ENCODE results near the gene C19orf33. TPM values are rescaled to one million over a fixed set of nuclear protein-coding genes. Genes with fewer than 3 reads are reported as not detected.
"Not testable (repeated sequence)": the region's sequence is repeated elsewhere in the genome, so short reads cannot be mapped to it uniquely, and the experiment has no call there.

The C19orf33 gene
- 100 to 1,000 TPM; 111 to 159 TPM for total RNA-seq

DNA sequence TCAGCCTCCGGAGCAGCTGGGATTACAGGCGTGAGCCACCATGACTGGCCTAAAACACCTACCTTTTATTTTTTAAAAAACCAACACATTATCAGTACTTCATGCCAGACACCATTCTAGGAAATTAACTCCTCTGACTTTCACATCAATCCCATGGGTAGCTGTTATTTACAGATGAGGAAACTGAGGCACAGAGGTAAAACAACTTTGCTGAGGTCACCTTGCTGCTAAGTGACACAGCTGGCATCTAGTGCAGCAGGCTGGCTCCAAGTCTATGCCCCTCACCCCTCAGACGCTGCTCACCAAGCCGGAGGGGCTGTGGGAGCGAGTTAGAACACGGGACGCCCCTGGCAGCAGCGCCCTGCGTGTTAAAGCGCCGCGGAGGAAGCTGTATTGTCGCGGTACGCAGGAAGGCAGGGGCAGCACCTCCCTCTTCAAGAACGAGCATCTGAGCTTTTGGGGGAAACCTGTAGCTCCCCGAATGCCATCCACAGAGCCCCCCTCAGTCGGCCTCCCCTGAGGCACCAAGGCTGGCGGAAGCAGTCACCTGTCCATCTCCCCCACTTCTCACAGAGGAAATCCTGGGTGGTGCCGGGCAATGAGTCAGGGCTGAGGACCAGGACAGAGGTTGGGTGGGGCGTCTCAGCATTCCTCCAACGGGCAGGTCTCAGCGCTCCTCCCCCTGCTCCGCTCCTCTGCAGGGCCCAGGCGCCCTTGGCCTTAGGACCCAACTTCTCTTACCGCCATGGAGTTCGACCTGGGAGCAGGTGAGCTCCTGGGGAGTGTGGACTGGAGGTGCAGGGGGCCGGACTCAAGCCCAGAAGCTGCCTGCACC lies at the start of gene C19orf33:
Gene C19orf33, plus strand, starts transcription at position 735 of the 835 bp plus-strand sequence. Its CDS starts 11 bp downstream, at position 746.
- H3K4me1 ChIP-seq = no peaks in the 10 kb centered on the region
- H3K36me3 ChIP-seq = no peaks in the 10 kb centered on the region
- peak within 1 kb of the TSS; percentile 84 to 98 for H3K9ac ChIP-seq (ENCODE audit: low read depth in 2 of 2, low read length in 2 of 2)
- intact Hi-C loops (cut with DNase I) = no loop called here
- peak within 1 kb of the TSS; percentile 84 for H3K27ac ChIP-seq
- H3K27me3 ChIP-seq = no peaks in the 10 kb centered on the region
- TF ChIP-seq, protein P1, sequence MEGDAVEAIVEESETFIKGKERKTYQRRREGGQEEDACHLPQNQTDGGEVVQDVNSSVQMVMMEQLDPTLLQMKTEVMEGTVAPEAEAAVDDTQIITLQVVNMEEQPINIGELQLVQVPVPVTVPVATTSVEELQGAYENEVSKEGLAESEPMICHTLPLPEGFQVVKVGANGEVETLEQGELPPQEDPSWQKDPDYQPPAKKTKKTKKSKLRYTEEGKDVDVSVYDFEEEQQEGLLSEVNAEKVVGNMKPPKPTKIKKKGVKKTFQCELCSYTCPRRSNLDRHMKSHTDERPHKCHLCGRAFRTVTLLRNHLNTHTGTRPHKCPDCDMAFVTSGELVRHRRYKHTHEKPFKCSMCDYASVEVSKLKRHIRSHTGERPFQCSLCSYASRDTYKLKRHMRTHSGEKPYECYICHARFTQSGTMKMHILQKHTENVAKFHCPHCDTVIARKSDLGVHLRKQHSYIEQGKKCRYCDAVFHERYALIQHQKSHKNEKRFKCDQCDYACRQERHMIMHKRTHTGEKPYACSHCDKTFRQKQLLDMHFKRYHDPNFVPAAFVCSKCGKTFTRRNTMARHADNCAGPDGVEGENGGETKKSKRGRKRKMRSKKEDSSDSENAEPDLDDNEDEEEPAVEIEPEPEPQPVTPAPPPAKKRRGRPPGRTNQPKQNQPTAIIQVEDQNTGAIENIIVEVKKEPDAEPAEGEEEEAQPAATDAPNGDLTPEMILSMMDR (IDR thresholded peaks at IDR 0.05) = no peak
- peak within 1 kb of the TSS; percentile 42 for H3K4me3 ChIP-seq
- DNase-seq = peak; percentile 92
- no peaks in the 10 kb centered on the region for H3K9me3 ChIP-seq

GRCh38 chr19:38255383-38256014 lies 48.6 kb upstream of the C19orf33 start:
- peak; percentile 22 for DNase-seq
- peak overlapping the region; percentile 48 to 64 for H3K9ac ChIP-seq (ENCODE audit: low read depth in 2 of 2, low read length in 2 of 2)
- intact Hi-C loops (cut with DNase I) = no loop called here
- H3K4me3 ChIP-seq = peak overlapping the region; percentile 30
- peak overlapping the region; percentile 42 for H3K27ac ChIP-seq
- no peaks in the 10 kb centered on the region for H3K9me3 ChIP-seq
- TF ChIP-seq, protein P1 (IDR thresholded peaks at IDR 0.05) = no peak
- peaks cover 14% of the 10 kb centered on the region for H3K27me3 ChIP-seq
- H3K36me3 ChIP-seq = no peaks in the 10 kb centered on the region
- H3K4me1 ChIP-seq = peaks cover 5% of the 10 kb centered on the region

- H3K27me3 ChIP-seq; H3K4me1 ChIP-seq; H3K36me3 ChIP-seq; H3K9me3 ChIP-seq; intact Hi-C loops (cut with DNase I); H3K9ac ChIP-seq (ENCODE audit: low read depth in 2 of 2, low read length in 2 of 2); DNase-seq; H3K4me3 ChIP-seq; H3K27ac ChIP-seq: not testable (repeated sequence)
These were observed 42.1 kb upstream of the C19orf33 start for GRCh38 chr19:38261942-38262341.

DNA sequence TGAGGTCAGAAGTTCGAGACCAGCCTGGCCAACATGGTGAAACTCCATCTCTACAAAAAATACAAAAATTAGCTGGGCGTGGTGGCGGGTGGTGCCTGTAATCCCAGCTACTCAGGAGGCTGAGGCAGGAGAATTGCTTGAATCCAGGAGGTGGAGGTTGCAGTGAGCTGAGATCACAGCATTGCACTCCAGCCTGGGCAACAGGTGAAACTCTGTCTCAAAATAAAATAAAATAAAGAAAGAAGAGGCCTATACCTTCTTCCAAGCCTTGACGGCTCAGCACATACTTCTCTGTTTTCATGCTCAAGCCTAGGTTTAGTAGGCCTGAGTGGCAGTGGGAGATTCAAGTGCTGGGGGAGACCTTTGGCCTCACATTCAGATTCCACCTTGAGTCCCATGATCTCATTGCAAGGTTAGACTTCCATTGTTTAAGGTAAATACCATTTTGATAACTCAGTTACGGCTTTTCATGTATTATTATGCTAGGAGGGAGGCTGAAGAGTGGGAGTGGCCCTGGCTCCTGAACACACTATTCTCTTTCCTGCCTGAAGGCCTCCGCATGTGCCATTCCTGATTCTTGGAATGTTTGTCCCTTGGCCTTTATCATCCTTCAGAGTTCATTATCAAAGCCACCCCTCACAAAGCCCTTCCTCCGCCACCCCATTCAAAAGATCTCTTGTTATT lies 41.3 kb upstream of the C19orf33 start:
- H3K4me1 ChIP-seq = peaks cover under 1% of the 10 kb centered on the region
- H3K9me3 ChIP-seq = no peaks in the 10 kb centered on the region
- TF ChIP-seq, protein P1 (IDR thresholded peaks at IDR 0.05) = no peak
- no peaks in the 10 kb centered on the region for H3K36me3 ChIP-seq
- H3K27me3 ChIP-seq = no peaks in the 10 kb centered on the region
- intact Hi-C loops (cut with DNase I) = no loop called here
- no peak overlapping the region for H3K4me3 ChIP-seq
- no peak overlapping the region for H3K9ac ChIP-seq (ENCODE audit: low read depth in 2 of 2, low read length in 2 of 2)
- DNase-seq = no peak
- H3K27ac ChIP-seq = no peak overlapping the region

- Histone ChIP-seq H3K36me3 (no peaks in the 10 kb centered on the region), H3K9ac (ENCODE audit: low read depth in 2 of 2, low read length in 2 of 2) (peak overlapping the region; percentile 98), H3K27me3 (no peaks in the 10 kb centered on the region), H3K27ac (peak overlapping the region; percentile 93), H3K4me1 (peaks cover 5% of the 10 kb centered on the region), H3K4me3 (peak overlapping the region; percentile 74), H3K9me3 (no peaks in the 10 kb centered on the region)
- TF ChIP-seq, protein P1 (IDR thresholded peaks at IDR 0.05) = no peak
- intact Hi-C loops (cut with DNase I) = no loop called here
- DNase-seq = peak; percentile 94
These were observed 40.2 kb upstream of the C19orf33 start for GRCh38 chr19:38263689-38264485.

All from colonic mucosa (tissue), 4 donors.